HG03354 (cell line): ENCODE data around the gene LRFN2.

Experiments used
- ATAC-seq: cut with Tn5 transposase; IDR thresholded peaks from one replicate; pipeline ENCODE4 v1.9.1; 2021; ENCODE audit warnings: mild to moderate bottlenecking; ENCODE audit not compliant: unreplicated experiment, poor library complexity, severe bottlenecking

Gene LRFN2

GRCh38 chr6:40391851-40392517, 195.2 kb downstream of the LRFN2 start:
- no peak for ATAC-seq

- no peak for ATAC-seq
Measured at GRCh38 chr6:40391086-40391485, 196.1 kb downstream of the LRFN2 start.

GRCh38 chr6:40390144-40390800, 196.9 kb downstream of the LRFN2 start:
- no peak for ATAC-seq

GRCh38 chr6:40389254-40389653, 197.9 kb downstream of the LRFN2 start:
- no peak for ATAC-seq

- no peak for ATAC-seq
Measured at GRCh38 chr6:40387871-40388264, 199.3 kb downstream of the LRFN2 start.

GRCh38 chr6:40387127-40387870, 199.9 kb downstream of the LRFN2 start:
- ATAC-seq = no peak

- ATAC-seq = no peak
Measured at GRCh38 chr6:40386200-40386599, 201.0 kb downstream of the LRFN2 start.

- no peak for ATAC-seq
Measured at GRCh38 chr6:40383348-40384115, 203.6 kb downstream of the LRFN2 start.

GRCh38 chr6:40380271-40380670, 206.9 kb downstream of the LRFN2 start:
- no peak for ATAC-seq

- ATAC-seq = no peak
Measured at GRCh38 chr6:40379811-40380210, 207.4 kb downstream of the LRFN2 start.

GRCh38 chr6:40378725-40379074, 208.5 kb downstream of the LRFN2 start:
- no peak for ATAC-seq

GRCh38 chr6:40378071-40378724, 209.0 kb downstream of the LRFN2 start:
- no peak for ATAC-seq

- ATAC-seq = no peak
Measured at GRCh38 chr6:40377173-40377806, 209.9 kb downstream of the LRFN2 start.

GRCh38 chr6:40376113-40376650, 211.0 kb downstream of the LRFN2 start:
- ATAC-seq = no peak

- ATAC-seq = no peak
Measured at GRCh38 chr6:40373267-40373666, 213.9 kb downstream of the LRFN2 start.

- no peak for ATAC-seq
Measured at GRCh38 chr6:40371621-40372020, 215.5 kb downstream of the LRFN2 start.

GRCh38 chr6:40371095-40371494, 216.1 kb downstream of the LRFN2 start:
- ATAC-seq = no peak

GRCh38 chr6:40369891-40370290, 217.3 kb downstream of the LRFN2 start:
- no peak for ATAC-seq

- ATAC-seq = no peak
Measured at GRCh38 chr6:40369042-40369441, 218.1 kb downstream of the LRFN2 start.
